Measurements from ENCODE around the gene GID4.
A peak's percentile ranks its signal among the peaks of the same experiment; 100 is the strongest.

The GID4 gene

GRCh38 chr17:18066866-18067265 lies 27.7 kb downstream of the GID4 start:
- H3K4me3 ChIP-seq (ENCODE audit: insufficient read depth in 1 of 2, low read depth in 1 of 2, low read length in 2 of 2), result no peak overlapping the region
- H3K14ac ChIP-seq (ENCODE audit: low read length in 2 of 2), result no peak overlapping the region
- no peak overlapping the region for H3K9ac ChIP-seq (ENCODE audit: low read length)
- peaks cover 15 to 54% of the 10 kb centered on the region in 2 experiments for H3K36me3 ChIP-seq (ENCODE audit: control insufficient read depth in 1 of 2, insufficient read depth in 2 of 2, low read depth in 1 of 2, low read length in 2 of 2)
- no peak overlapping the region for H3K23ac ChIP-seq (ENCODE audit: low read length in 2 of 2)
- H3K4me1 ChIP-seq (ENCODE audit: control insufficient read depth, insufficient read depth, low read depth, low read length), result peaks cover 3% of the 10 kb centered on the region
- H2BK15ac ChIP-seq (ENCODE audit: low read depth, poor library complexity, severe bottlenecking), result no peak overlapping the region
- no peaks in the 10 kb centered on the region for H3K79me1 ChIP-seq (replicated peaks; ENCODE audit: low read length, poor library complexity, severe bottlenecking)
- no peak overlapping the region for H3K18ac ChIP-seq (ENCODE audit: low read depth in 1 of 2, low read length in 2 of 2)
- no peak overlapping the region for H3K4ac ChIP-seq (ENCODE audit: low read depth in 1 of 2, low read length in 2 of 2)
- H3K4me2 ChIP-seq (ENCODE audit: low read length, poor library complexity, severe bottlenecking), result no peak overlapping the region
- no peak overlapping the region for H2BK5ac ChIP-seq (ENCODE audit: low read depth, low read length, poor library complexity, severe bottlenecking)
- WGBS, result 90% methylated on average over 2 of the region's 4 CpGs
- H2BK12ac ChIP-seq (ENCODE audit: low read length in 2 of 2), result no peak overlapping the region
- DNase-seq, result no peak
- H3K9me3 ChIP-seq (ENCODE audit: control insufficient read depth, low read length), result no peaks in the 10 kb centered on the region
- no peak overlapping the region for H4K91ac ChIP-seq (ENCODE audit: low read length)
- H2AK5ac ChIP-seq (ENCODE audit: low read length, severe bottlenecking), result no peak overlapping the region
- no peak overlapping the region for H2BK120ac ChIP-seq (ENCODE audit: low read depth, low read length)
- H2AFZ ChIP-seq (ENCODE audit: low read depth, low read length), result no peak overlapping the region
- H3K27me3 ChIP-seq (ENCODE audit: control insufficient read depth in 1 of 2, insufficient read depth in 1 of 2, low read length in 2 of 2), result no peaks in the 10 kb centered on the region
- no peak overlapping the region for H3K27ac ChIP-seq (ENCODE audit: low read length, poor library complexity, severe bottlenecking)
- no peak overlapping the region for H4K8ac ChIP-seq (ENCODE audit: low read length)

- no peak overlapping the region for H2BK15ac ChIP-seq (ENCODE audit: low read depth, poor library complexity, severe bottlenecking)
- H3K18ac ChIP-seq (ENCODE audit: low read depth in 1 of 2, low read length in 2 of 2), result no peak overlapping the region
- WGBS, result 100% methylated on average over 2 of the region's 2 CpGs
- H3K4me3 ChIP-seq (ENCODE audit: insufficient read depth in 1 of 2, low read depth in 1 of 2, low read length in 2 of 2), result no peak overlapping the region
- no peaks in the 10 kb centered on the region for H3K79me1 ChIP-seq (replicated peaks; ENCODE audit: low read length, poor library complexity, severe bottlenecking)
- H3K9me3 ChIP-seq (ENCODE audit: control insufficient read depth, low read length), result no peaks in the 10 kb centered on the region
- DNase-seq, result no peak
- no peak overlapping the region for H4K8ac ChIP-seq (ENCODE audit: low read length)
- H4K91ac ChIP-seq (ENCODE audit: low read length), result no peak overlapping the region
- H3K14ac ChIP-seq (ENCODE audit: low read length in 2 of 2), result no peak overlapping the region
- H2AFZ ChIP-seq (ENCODE audit: low read depth, low read length), result no peak overlapping the region
- no peak overlapping the region for H3K27ac ChIP-seq (ENCODE audit: low read length, poor library complexity, severe bottlenecking)
- peaks cover 14 to 37% of the 10 kb centered on the region in 2 experiments for H3K36me3 ChIP-seq (ENCODE audit: control insufficient read depth in 1 of 2, insufficient read depth in 2 of 2, low read depth in 1 of 2, low read length in 2 of 2)
- H3K4ac ChIP-seq (ENCODE audit: low read depth in 1 of 2, low read length in 2 of 2), result no peak overlapping the region
- no peaks in the 10 kb centered on the region for H3K27me3 ChIP-seq (ENCODE audit: control insufficient read depth in 1 of 2, insufficient read depth in 1 of 2, low read length in 2 of 2)
- H3K9ac ChIP-seq (ENCODE audit: low read length), result no peak overlapping the region
- H2BK5ac ChIP-seq (ENCODE audit: low read depth, low read length, poor library complexity, severe bottlenecking), result no peak overlapping the region
- H3K4me1 ChIP-seq (ENCODE audit: control insufficient read depth, insufficient read depth, low read depth, low read length), result peaks cover 3% of the 10 kb centered on the region
- no peak overlapping the region for H2BK120ac ChIP-seq (ENCODE audit: low read depth, low read length)
- H3K4me2 ChIP-seq (ENCODE audit: low read length, poor library complexity, severe bottlenecking), result no peak overlapping the region
- no peak overlapping the region for H2AK5ac ChIP-seq (ENCODE audit: low read length, severe bottlenecking)
- H2BK12ac ChIP-seq (ENCODE audit: low read length in 2 of 2), result no peak overlapping the region
- H3K23ac ChIP-seq (ENCODE audit: low read length in 2 of 2), result no peak overlapping the region
These were observed 29.9 kb downstream of the GID4 start for GRCh38 chr17:18069101-18069500.

DNA sequence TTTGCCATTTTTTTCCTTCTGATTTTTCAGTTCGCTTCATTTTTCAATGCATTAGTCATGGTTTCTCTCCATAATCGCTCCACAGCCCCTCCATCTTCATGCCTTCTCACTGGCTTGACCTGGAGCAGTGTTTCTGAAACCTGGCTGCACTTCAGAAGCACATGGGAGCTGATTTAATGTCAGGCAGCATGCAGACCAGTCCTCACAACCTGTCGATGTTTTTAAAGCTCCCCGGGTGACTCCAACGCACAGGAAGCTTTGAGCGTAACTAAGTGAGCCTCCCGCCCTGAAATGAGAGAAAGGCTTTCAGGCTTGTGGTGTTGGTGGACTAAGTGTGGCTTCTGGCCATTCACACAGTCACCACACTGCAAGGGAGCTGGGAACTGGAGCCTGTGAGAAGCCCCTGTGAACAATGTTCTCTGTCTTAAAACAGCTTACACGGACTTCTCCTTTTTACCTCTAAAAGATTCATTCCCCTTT lies 31.7 kb downstream of the GID4 start:
- Histone ChIP-seq H4K8ac (ENCODE audit: low read length) (no peak overlapping the region), H3K9ac (ENCODE audit: low read length) (peak overlapping the region; percentile 57), H3K9me3 (ENCODE audit: control insufficient read depth, low read length) (no peaks in the 10 kb centered on the region), H3K27me3 (ENCODE audit: control insufficient read depth in 1 of 2, insufficient read depth in 1 of 2, low read length in 2 of 2) (peaks cover 0 to under 1% of the 10 kb centered on the region in 2 experiments), H3K27ac (ENCODE audit: low read length, poor library complexity, severe bottlenecking) (no peak overlapping the region), H3K18ac (ENCODE audit: low read depth in 1 of 2, low read length in 2 of 2) (no peak overlapping the region), H3K14ac (ENCODE audit: low read length in 2 of 2) (no peak overlapping the region), H3K4me1 (ENCODE audit: control insufficient read depth, insufficient read depth, low read depth, low read length) (peaks cover 3% of the 10 kb centered on the region), H4K91ac (ENCODE audit: low read length) (no peak overlapping the region), H2BK5ac (ENCODE audit: low read depth, low read length, poor library complexity, severe bottlenecking) (no peak overlapping the region), H2BK12ac (ENCODE audit: low read length in 2 of 2) (no peak overlapping the region), H2AFZ (ENCODE audit: low read depth, low read length) (no peak overlapping the region), H3K4ac (ENCODE audit: low read depth in 1 of 2, low read length in 2 of 2) (no peak overlapping the region), H2BK120ac (ENCODE audit: low read depth, low read length) (no peak overlapping the region), H3K4me2 (ENCODE audit: low read length, poor library complexity, severe bottlenecking) (peak overlapping the region; percentile 43), H2BK15ac (ENCODE audit: low read depth, poor library complexity, severe bottlenecking) (no peak overlapping the region), H3K79me1 (replicated peaks; ENCODE audit: low read length, poor library complexity, severe bottlenecking) (no peaks in the 10 kb centered on the region), H3K23ac (ENCODE audit: low read length in 2 of 2) (peak overlapping the region in 1 of 2 experiments; percentile 96), H3K4me3 (ENCODE audit: insufficient read depth in 1 of 2, low read depth in 1 of 2, low read length in 2 of 2) (peak overlapping the region in 1 of 2 experiments; percentile 69), H2AK5ac (ENCODE audit: low read length, severe bottlenecking) (no peak overlapping the region), H3K36me3 (ENCODE audit: control insufficient read depth in 1 of 2, insufficient read depth in 2 of 2, low read depth in 1 of 2, low read length in 2 of 2) (peaks cover 7 to 19% of the 10 kb centered on the region in 2 experiments)
- peak; percentile 22 for DNase-seq
- WGBS, result 45% methylated on average over 8 of the region's 8 CpGs

- no peak overlapping the region for H4K8ac ChIP-seq (ENCODE audit: low read length)
- H3K14ac ChIP-seq (ENCODE audit: low read length in 2 of 2), result no peak overlapping the region
- no peak for DNase-seq
- no peak overlapping the region for H4K91ac ChIP-seq (ENCODE audit: low read length)
- H3K9me3 ChIP-seq (ENCODE audit: control insufficient read depth, low read length), result no peaks in the 10 kb centered on the region
- no peak overlapping the region for H3K27ac ChIP-seq (ENCODE audit: low read length, poor library complexity, severe bottlenecking)
- H3K18ac ChIP-seq (ENCODE audit: low read depth in 1 of 2, low read length in 2 of 2), result no peak overlapping the region
- peaks cover 0 to 5% of the 10 kb centered on the region in 2 experiments for H3K27me3 ChIP-seq (ENCODE audit: control insufficient read depth in 1 of 2, insufficient read depth in 1 of 2, low read length in 2 of 2)
- H3K4me1 ChIP-seq (ENCODE audit: control insufficient read depth, insufficient read depth, low read depth, low read length), result peaks cover 3% of the 10 kb centered on the region
- no peak overlapping the region for H3K23ac ChIP-seq (ENCODE audit: low read length in 2 of 2)
- H2BK15ac ChIP-seq (ENCODE audit: low read depth, poor library complexity, severe bottlenecking), result no peak overlapping the region
- H2BK120ac ChIP-seq (ENCODE audit: low read depth, low read length), result no peak overlapping the region
- no peaks in the 10 kb centered on the region for H3K79me1 ChIP-seq (replicated peaks; ENCODE audit: low read length, poor library complexity, severe bottlenecking)
- H3K9ac ChIP-seq (ENCODE audit: low read length), result peak overlapping the region; percentile 57
- H3K4ac ChIP-seq (ENCODE audit: low read depth in 1 of 2, low read length in 2 of 2), result no peak overlapping the region
- H2AFZ ChIP-seq (ENCODE audit: low read depth, low read length), result no peak overlapping the region
- no peak overlapping the region for H2BK12ac ChIP-seq (ENCODE audit: low read length in 2 of 2)
- no peak overlapping the region for H3K4me2 ChIP-seq (ENCODE audit: low read length, poor library complexity, severe bottlenecking)
- no peak overlapping the region for H2BK5ac ChIP-seq (ENCODE audit: low read depth, low read length, poor library complexity, severe bottlenecking)
- H3K36me3 ChIP-seq (ENCODE audit: control insufficient read depth in 1 of 2, insufficient read depth in 2 of 2, low read depth in 1 of 2, low read length in 2 of 2), result peaks cover 4 to 11% of the 10 kb centered on the region in 2 experiments
- H2AK5ac ChIP-seq (ENCODE audit: low read length, severe bottlenecking), result no peak overlapping the region
- H3K4me3 ChIP-seq (ENCODE audit: insufficient read depth in 1 of 2, low read depth in 1 of 2, low read length in 2 of 2), result no peak overlapping the region
These were observed 32.5 kb downstream of the GID4 start for GRCh38 chr17:18071751-18072150.
